Mesothelial cell of epicardium (in vitro differentiated cells): Measurements from ENCODE around the gene LST1. TPM values are rescaled to one million over a fixed set of nuclear protein-coding genes. Genes with fewer than 3 reads are reported as not detected.

ENCODE experiments used
- DNase-seq, 2 experiments: peaks; one replicate each; pipeline ENCODE4 v3.0.0; 2021; ENCODE audit warnings: low spot score in 2 of 2; ENCODE audit not compliant: unreplicated experiment in 2 of 2
- H3K27ac Mint-ChIP-seq: 2 replicates; pipeline ENCODE4 v1.8.0; 2021; ENCODE audit warnings: mixed read lengths
- H3K27me3 Mint-ChIP-seq: 2 replicates; pipeline ENCODE4 v1.8.0; 2021; ENCODE audit warnings: low read depth, mixed read lengths
- H3K36me3 Mint-ChIP-seq: 2 replicates; pipeline ENCODE4 v1.8.0; 2021; ENCODE audit warnings: mixed read lengths
- H3K4me1 Mint-ChIP-seq: 2 replicates; pipeline ENCODE4 v1.8.0; 2021; ENCODE audit warnings: mixed read lengths
- H3K4me3 Mint-ChIP-seq: 2 replicates; pipeline ENCODE4 v1.8.0; 2021; ENCODE audit warnings: mild to moderate bottlenecking, moderate library complexity, mixed read lengths
- H3K9me3 Mint-ChIP-seq: 2 replicates; pipeline ENCODE4 v1.8.0; 2021; ENCODE audit warnings: mixed read lengths
- total RNA-seq: library from RNA; stranded (reverse); gene quantifications from 3 replicates; pipeline ENCODE4 v1.2.1, GENCODE V29; 2021
- TF ChIP-seq, protein P1 (sequence below): fragments of 200-600 bp; sonication (generic); IDR thresholded peaks from one replicate; pipeline ENCODE4 v1.5.0; 2021; ENCODE audit warnings: antibody characterized with exemption; ENCODE audit not compliant: unreplicated experiment

The LST1 gene
- total RNA-seq, 1 donor from 2014 or later: 0.60 TPM

DNA sequence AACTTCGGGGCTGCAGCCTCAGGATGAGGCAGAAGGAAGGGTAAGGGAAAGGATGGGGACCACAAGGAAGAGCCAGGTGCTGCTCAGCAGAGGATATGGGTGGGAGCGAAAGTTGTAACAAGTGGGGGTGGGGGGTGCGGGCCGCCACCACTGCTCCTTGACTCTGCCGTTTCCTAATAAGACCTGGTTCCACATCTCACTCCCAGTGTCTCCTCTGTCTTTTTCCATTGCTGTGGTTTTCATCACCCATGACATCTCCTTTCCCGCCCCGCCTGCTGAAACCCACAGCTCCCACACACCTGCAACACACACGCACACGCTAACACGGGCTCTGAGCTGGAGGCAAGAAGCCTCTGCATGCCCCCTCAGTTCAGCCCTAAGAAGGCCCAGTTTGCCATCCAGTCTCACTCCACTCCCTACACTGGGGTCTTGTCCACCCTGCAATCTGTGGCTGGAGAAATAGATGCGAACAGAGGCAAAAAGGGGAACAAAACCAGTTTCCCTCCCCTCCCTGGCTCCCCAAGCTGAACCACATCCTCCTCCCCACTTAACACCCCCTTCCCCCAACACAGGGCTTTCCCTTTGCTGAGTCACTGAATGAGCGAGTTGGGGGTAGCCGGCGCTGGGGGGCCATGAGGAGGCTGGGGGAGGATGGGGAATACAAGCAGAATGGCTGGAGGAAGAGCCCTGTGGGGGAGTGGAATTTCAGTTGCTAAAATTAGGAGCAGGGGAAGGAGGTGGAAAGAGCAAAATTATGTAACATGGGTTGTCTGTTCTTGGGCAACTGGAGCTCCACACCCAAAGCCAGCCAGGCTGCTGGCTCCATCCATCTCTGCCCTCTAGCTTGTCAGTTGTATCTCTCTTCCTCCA is 27.2 kb upstream of the LST1 start:
- no peak overlapping the region for H3K27ac Mint-ChIP-seq
- no peak overlapping the region for H3K4me3 Mint-ChIP-seq
- H3K27me3 Mint-ChIP-seq: no peaks in the 10 kb centered on the region
- H3K9me3 Mint-ChIP-seq: no peaks in the 10 kb centered on the region
- H3K4me1 Mint-ChIP-seq: no peaks in the 10 kb centered on the region
- TF ChIP-seq, protein P1, sequence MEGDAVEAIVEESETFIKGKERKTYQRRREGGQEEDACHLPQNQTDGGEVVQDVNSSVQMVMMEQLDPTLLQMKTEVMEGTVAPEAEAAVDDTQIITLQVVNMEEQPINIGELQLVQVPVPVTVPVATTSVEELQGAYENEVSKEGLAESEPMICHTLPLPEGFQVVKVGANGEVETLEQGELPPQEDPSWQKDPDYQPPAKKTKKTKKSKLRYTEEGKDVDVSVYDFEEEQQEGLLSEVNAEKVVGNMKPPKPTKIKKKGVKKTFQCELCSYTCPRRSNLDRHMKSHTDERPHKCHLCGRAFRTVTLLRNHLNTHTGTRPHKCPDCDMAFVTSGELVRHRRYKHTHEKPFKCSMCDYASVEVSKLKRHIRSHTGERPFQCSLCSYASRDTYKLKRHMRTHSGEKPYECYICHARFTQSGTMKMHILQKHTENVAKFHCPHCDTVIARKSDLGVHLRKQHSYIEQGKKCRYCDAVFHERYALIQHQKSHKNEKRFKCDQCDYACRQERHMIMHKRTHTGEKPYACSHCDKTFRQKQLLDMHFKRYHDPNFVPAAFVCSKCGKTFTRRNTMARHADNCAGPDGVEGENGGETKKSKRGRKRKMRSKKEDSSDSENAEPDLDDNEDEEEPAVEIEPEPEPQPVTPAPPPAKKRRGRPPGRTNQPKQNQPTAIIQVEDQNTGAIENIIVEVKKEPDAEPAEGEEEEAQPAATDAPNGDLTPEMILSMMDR: no peak
- H3K36me3 Mint-ChIP-seq: peaks cover 10% of the 10 kb centered on the region
- DNase-seq: no peak

DNA sequence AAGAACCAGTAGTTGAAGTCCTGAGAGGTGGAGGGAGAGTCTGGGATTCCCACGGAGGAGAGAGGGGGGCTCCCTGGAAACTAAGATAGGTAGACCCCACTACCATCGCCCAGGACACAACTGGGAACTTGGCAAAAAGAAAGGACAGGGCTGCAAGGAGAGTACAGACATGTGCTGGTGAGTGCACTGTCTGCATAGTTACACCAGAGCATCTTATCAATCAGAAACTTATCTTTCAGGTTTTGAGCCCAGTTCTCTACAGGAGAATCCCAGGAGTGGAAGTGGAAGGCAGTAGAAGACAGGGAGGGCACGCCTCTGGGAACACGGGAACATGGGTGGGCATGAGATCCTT is 26.5 kb upstream of the LST1 start:
- Mint-ChIP-seq H3K4me1 (no peaks in the 10 kb centered on the region), H3K36me3 (peaks cover 9% of the 10 kb centered on the region), H3K27me3 (no peaks in the 10 kb centered on the region), H3K9me3 (no peaks in the 10 kb centered on the region), H3K27ac (no peak overlapping the region), H3K4me3 (no peak overlapping the region)
- TF ChIP-seq, protein P1: no peak
- no peak for DNase-seq

DNA sequence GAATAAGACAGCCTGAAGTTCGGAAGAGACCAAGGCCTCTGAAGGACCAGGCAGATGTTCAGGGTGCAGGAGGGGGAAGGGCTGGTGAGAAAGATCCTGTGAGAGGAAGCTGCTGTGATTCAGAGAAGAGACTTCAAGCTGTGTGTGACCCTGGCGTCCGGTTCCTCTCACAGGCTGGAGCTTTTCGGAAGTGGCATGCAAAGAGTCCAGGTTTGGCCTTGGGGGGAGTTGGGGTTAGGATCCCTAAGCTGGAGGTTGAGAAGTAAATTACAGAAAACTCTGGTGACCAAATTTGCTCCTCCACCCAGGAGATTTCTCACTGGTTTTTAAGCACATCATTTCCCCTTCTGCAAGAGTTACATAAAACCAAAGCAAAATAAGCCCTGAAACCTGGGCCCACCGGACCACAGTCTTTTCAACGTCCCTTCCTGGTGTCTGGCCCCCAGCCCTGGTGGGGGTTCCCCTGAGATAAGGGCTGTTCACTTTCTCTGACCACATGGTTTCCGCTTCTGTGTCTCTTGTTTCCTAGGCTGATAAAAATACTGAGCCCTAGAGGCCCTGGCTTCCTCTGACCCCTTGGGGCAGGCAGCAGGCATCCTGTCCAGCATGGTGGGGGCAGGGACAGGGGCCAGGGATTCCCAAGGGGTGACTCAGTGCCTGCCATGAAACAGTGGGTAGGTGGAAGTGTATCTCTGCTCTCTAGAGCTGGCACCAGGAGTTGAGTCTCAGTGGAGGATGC is 25.9 kb upstream of the LST1 start:
- H3K27ac Mint-ChIP-seq: peak overlapping the region; percentile 27
- H3K4me3 Mint-ChIP-seq: no peak overlapping the region
- H3K36me3 Mint-ChIP-seq: peaks cover 6% of the 10 kb centered on the region
- DNase-seq: no peak
- no peaks in the 10 kb centered on the region for H3K9me3 Mint-ChIP-seq
- no peaks in the 10 kb centered on the region for H3K27me3 Mint-ChIP-seq
- no peaks in the 10 kb centered on the region for H3K4me1 Mint-ChIP-seq
- TF ChIP-seq, protein P1: no peak

DNA sequence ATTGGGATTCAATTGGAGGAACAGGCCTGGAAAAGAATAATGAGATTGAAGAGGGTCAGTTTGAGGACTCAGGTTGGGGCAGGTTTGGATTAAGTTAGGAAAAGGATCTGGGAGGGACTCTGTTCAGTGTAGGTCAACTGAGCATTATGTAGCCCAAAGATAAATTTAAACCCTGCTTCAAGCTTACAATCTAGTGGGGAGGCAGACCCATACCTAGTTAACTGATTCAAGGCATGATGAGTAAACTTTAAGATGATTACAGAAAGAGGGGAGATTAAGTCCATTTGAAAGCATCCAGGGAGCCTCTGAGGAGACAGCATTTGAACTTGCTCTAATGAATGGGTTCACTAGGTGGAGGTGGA is 25.4 kb upstream of the LST1 start:
- Mint-ChIP-seq H3K27ac (peak overlapping the region; percentile 27), H3K4me1 (no peaks in the 10 kb centered on the region), H3K9me3 (no peaks in the 10 kb centered on the region)

DNA sequence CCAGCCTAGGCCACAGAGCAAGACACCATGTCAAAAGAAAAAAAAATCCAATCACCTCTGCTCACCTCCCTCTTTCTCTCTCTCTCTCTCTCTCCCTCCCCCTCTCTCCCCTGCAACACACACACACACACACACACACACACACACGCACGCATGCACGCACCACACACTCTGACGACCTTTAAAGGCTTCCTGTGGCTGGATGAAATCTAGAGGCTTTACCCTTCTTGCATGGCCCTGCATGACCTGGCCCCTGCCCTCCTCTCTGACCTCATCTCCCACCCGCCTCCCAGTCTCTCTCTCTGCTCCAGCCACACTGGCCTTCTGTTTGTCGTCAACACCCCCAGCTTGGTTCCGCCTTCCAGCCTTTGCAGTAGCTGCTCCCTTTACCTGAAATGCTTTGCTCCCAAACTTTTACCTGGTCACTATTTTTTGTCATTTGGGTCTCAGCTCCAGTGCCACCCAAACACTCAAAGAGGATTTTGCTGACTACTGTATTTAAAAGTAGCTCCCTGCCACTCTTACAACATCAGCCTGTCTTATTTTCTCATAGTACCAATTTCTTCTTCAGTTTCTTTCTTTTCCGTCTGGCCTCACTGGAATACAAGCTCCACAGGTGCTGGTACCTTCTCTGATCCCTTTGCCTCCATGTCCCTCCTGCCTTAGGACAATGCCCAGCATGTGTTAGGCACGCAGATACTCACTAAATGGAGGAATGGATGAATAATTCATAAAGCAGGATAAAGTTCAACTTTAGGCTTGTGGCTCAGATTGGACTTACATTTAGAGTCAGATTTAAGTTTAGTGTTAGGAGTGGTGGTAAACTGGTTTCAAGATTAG is 18.3 kb upstream of the LST1 start:
- H3K4me1 Mint-ChIP-seq: no peaks in the 10 kb centered on the region
- H3K27me3 Mint-ChIP-seq: peaks cover 7% of the 10 kb centered on the region
- TF ChIP-seq, protein P1: no peak
- no peak overlapping the region for H3K4me3 Mint-ChIP-seq
- no peaks in the 10 kb centered on the region for H3K9me3 Mint-ChIP-seq
- no peak for DNase-seq
- no peaks in the 10 kb centered on the region for H3K36me3 Mint-ChIP-seq
- H3K27ac Mint-ChIP-seq: no peak overlapping the region

More for the DNA sequence above, 25.4 kb upstream of the LST1 start:
- no peak for DNase-seq
- Mint-ChIP-seq H3K36me3 (peaks cover 6% of the 10 kb centered on the region), H3K4me3 (no peak overlapping the region), H3K27me3 (no peaks in the 10 kb centered on the region)
- TF ChIP-seq, protein P1: no peak
